SK-MEL-5 (cell line): ENCODE data around the gene NEUROG3. TPM values are rescaled to one million over a fixed set of nuclear protein-coding genes. Genes with fewer than 3 reads are reported as not detected.
"Not testable (repeated sequence)": the region's sequence is repeated elsewhere in the genome, so short reads cannot be mapped to it uniquely, and the experiment has no call there.

Experiments used
- DNase-seq: peaks from one replicate; pipeline ENCODE4 v3.0.0-alpha.2; 2016; ENCODE audit warnings: low read depth, low spot score
- in situ Hi-C: cut with HindIII; loops from 2 replicates; pipeline ENCODE4 v1.10.0; 2016; ENCODE audit warnings: low sequenced_read_pairs, high pct_unique_total_duplicates, low pct_unique_long_range_greater_than_20kb
- total RNA-seq: library from RNA; depleted of rRNA; stranded (reverse); fragments of >200 nt; shearing (Covaris generic); gene quantifications from 2 replicates; pipeline ENCODE4 v1.2.3, GENCODE V29; 2014; rRNA removed

The NEUROG3 gene
- total RNA-seq, 1 experiment from 2014 or later: not detected

DNA sequence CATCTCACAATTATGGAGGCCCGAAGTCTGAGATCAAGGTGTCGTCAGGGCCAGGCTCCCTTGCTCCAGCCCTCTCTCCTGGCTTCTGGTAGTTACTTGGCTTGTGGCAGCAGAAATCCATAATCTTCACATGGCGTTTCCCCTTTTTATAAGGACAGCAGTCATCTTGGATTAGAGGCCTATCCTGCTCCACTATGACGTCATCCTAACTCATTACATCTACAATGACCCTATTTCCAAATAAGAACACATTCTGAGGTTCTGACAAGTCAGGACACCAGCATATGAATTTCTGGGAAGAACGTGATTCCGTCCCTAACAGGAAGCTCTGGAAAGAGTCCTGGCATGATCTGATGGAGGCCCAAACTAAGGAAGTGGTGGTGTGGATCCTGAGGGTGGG lies 35.8 kb downstream of the NEUROG3 start:
- in situ Hi-C loops: no loop called here
- DNase-seq: no peak

DNA sequence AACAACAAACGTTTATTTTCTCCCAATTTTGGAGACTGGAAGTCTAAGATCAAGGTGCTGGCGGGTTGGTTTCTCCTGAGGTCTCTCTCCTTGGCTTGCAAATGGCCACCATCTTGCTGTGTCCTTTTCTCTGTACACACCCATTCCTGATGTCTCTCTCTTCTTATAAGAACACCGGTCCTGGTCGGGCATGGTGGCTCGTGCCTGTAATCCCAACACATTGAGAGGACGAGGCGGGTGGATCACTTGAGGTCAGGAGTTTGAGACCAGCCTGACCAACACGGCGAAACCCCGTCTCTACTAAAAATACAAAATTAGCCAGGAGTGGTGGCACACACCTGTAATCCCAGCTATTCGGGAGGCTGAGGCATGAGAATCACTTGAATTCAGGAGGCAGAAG lies 36.7 kb downstream of the NEUROG3 start:
- DNase-seq, in situ Hi-C loops: not testable (repeated sequence)

DNA sequence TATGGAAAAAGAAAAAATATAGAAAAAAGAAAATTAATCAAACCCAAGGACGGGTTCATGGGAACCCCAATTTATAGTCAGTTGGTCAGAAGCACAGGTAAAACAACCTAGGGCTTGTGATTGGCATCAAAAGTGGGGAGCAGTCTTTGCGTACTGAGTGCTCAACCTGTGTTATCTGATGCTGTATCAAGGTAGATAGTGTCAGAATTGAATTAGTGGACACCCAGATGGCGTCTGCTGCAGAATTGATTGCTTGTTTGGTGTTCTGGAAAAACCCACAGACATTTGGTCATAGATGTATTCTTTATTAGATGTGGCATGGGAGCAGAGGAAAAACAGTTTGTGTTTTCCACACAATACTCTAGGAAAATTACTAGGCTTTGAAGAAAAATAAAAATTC lies 39.6 kb downstream of the NEUROG3 start:
- in situ Hi-C loops: no loop called here
- no peak for DNase-seq

DNA sequence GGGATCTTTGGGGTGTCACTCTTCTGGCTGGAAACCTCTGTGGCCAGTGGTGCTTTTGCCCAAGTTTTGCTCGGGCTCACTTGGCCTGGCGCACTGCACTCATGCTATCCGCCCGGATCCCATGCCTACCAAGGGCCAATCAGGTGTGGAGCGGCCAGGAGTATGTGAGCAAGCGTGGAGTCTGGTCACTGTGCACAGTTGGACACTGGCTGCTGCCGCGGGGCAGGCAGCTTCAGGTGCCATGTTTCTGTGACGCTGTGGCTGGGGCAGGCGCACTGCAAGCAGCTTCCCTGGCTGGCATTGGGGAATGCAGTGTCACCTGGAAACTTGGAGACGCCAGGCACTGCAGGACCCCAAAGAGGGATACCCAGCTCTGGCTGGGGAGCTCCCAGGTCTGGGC lies 45.3 kb downstream of the NEUROG3 start:
- no peak for DNase-seq
- in situ Hi-C loops: no loop called here

Other genes with a start within 250 kb of the NEUROG3 start
- 0.27 and 0.32 TPM in 2 replicates for gene TACR2, start 156.5 kb downstream of the NEUROG3 start, total RNA-seq
- 2.1 and 3.7 TPM in 2 replicates for gene TSPAN15, start 122.0 kb downstream of the NEUROG3 start, total RNA-seq
- 0.75 and 1.2 TPM in 2 replicates for gene FAM241B, start 56.8 kb upstream of the NEUROG3 start, total RNA-seq
- gene COL13A1, start 228.5 kb upstream of the NEUROG3 start, total RNA-seq: 0.11 TPM in 1 of 2 replicates, not detected in the other